ENCODE measurements around the gene EEPD1.
A peak's percentile ranks its signal among the peaks of the same experiment; 100 is the strongest.
"Not testable (repeated sequence)": the region's sequence is repeated elsewhere in the genome, so short reads cannot be mapped to it uniquely, and the experiment has no call there.

EEPD1 gene

DNA sequence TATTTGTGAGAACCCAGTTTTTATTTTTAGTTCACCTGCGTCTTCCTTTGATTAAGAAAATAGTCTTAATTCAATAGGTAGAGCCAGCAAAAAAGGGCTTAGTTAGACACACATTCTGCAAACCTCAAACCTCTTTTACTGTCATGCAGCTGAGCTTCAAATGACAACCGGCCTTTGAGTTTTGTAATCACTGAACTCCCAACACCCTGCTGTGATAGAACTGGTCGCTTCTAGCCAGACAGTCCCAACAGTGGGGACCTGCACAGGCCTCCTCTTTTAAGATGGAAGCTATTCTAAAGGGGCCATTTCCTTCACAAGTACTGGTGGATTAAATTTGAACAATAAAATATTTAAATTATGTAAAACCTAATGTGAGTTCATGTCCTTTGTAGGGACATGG lies 90.3 kb downstream of the EEPD1 start:
- not testable (repeated sequence) for H3K9ac ChIP-seq (ENCODE audit: low read length in 5 of 5); H3K4me3 ChIP-seq (ENCODE audit: low read depth in 1 of 5, low read length in 5 of 5); H3K9me3 ChIP-seq (ENCODE audit: control insufficient read depth in 5 of 5, low read length in 5 of 5); H3K27ac ChIP-seq (ENCODE audit: low read depth, low read length); H3K27me3 ChIP-seq (ENCODE audit: control insufficient read depth in 5 of 5, insufficient read depth in 4 of 5, low read length in 5 of 5)
- Histone ChIP-seq H3K4me1 (ENCODE audit: control insufficient read depth in 5 of 5, insufficient read depth in 5 of 5, low read length in 5 of 5) (peaks cover 3 to 20% (median 10%) of the 10 kb centered on the region in 5 donors), H3K36me3 (ENCODE audit: control insufficient read depth in 5 of 5, insufficient read depth in 5 of 5, low read length in 5 of 5) (peaks cover 0 to 30% (median 23%) of the 10 kb centered on the region in 5 donors)

DNA sequence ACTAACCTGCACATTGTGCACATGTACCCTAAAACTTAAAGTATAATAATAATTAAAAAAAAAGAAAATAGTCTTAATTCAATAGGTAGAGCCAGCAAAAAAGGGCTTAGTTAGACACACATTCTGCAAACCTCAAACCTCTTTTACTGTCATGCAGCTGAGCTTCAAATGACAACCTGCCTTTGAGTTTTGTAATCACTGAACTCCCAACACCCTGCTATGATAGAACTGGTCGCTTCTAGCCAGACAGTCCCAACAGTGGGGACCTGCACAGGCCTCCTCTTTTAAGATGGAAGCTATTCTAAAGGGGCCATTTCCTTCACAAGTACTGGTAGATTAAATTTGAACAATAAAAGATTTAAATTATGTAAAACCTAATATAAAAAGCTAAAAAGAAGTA lies 90.9 kb downstream of the EEPD1 start:
- not testable (repeated sequence) for H3K27ac ChIP-seq (ENCODE audit: low read depth, low read length); H3K27me3 ChIP-seq (ENCODE audit: control insufficient read depth in 5 of 5, insufficient read depth in 4 of 5, low read length in 5 of 5); H3K4me3 ChIP-seq (ENCODE audit: low read depth in 1 of 5, low read length in 5 of 5); H3K9ac ChIP-seq (ENCODE audit: low read length in 5 of 5); H3K9me3 ChIP-seq (ENCODE audit: control insufficient read depth in 5 of 5, low read length in 5 of 5)
- Histone ChIP-seq H3K36me3 (ENCODE audit: control insufficient read depth in 5 of 5, insufficient read depth in 5 of 5, low read length in 5 of 5) (peaks cover 0 to 26% (median 21%) of the 10 kb centered on the region in 5 donors), H3K4me1 (ENCODE audit: control insufficient read depth in 5 of 5, insufficient read depth in 5 of 5, low read length in 5 of 5) (peaks cover 3 to 20% (median 10%) of the 10 kb centered on the region in 5 donors)

DNA sequence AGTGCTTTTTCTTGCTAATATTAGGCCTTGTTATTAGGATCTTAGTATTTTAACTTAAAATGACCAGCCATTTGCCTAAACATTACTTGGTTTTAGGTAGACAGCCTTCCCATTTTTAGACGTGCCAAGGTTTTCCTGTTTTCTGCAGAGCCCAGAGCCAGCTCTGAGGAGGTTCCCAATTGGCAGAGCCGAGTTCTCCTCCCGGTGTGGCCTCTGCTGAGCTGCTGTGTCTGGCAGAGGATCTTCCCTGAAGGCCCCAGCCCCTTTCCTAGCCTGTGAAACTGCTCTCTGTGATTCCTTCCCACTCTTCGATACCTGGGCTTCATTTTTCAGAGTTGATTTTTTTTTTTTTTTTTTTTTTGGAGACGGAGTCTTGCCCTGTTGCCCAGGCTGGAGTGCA lies 91.4 kb downstream of the EEPD1 start:
- H3K27me3 ChIP-seq (ENCODE audit: control insufficient read depth in 5 of 5, insufficient read depth in 4 of 5, low read length in 5 of 5) = no peaks in the 10 kb centered on the region
- H3K4me1 ChIP-seq (ENCODE audit: control insufficient read depth in 5 of 5, insufficient read depth in 5 of 5, low read length in 5 of 5) = peaks cover 3 to 20% (median 10%) of the 10 kb centered on the region in 5 donors
- H3K4me3 ChIP-seq (ENCODE audit: low read depth in 1 of 5, low read length in 5 of 5) = no peak overlapping the region
- H3K27ac ChIP-seq (ENCODE audit: low read depth, low read length) = no peak overlapping the region
- H3K9me3 ChIP-seq (ENCODE audit: control insufficient read depth in 5 of 5, low read length in 5 of 5) = no peaks in the 10 kb centered on the region
- H3K9ac ChIP-seq (ENCODE audit: low read length in 5 of 5) = no peak overlapping the region
- H3K36me3 ChIP-seq (ENCODE audit: control insufficient read depth in 5 of 5, insufficient read depth in 5 of 5, low read length in 5 of 5) = peaks cover 0 to 22% (median 16%) of the 10 kb centered on the region in 5 donors

DNA sequence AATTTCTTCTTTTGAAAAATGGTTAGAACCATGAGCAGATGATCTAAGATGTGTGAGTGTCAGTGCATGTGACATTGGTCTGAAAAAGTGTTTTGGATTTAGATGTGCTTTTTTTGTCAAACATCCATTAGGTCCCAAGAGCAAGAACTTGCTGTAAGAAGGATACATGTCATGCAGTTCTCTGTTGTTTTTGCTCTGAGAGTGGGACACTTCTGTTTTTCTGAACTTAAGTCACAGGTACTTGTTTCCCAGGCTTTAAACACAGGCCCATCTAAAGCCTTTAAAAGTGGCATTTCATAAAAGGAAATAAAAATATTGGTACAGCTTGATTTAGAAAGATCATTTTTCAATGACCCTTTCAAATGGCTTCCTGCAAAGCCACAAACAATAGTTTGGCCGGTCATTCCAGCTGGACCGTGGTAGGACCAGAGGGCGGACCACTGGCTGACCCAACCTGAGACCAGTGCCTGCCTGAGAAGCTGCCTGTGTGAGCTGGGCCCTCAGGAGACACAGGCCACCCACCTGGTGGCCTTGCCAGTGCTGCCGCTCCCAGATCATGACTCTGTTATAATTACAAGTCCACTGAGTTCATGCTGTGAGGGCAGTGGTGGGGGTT lies 92.7 kb downstream of the EEPD1 start:
- Histone ChIP-seq H3K36me3 (ENCODE audit: control insufficient read depth in 5 of 5, insufficient read depth in 5 of 5, low read length in 5 of 5) (peaks cover 0 to 11% (median 8%) of the 10 kb centered on the region in 5 donors), H3K4me3 (ENCODE audit: low read depth in 1 of 5, low read length in 5 of 5) (no peak overlapping the region), H3K27ac (ENCODE audit: low read depth, low read length) (peak overlapping the region; percentile 27), H3K9ac (ENCODE audit: low read length in 5 of 5) (peak overlapping the region in 3 of 5 donors; percentile 3 to 33 (median 25)), H3K4me1 (ENCODE audit: control insufficient read depth in 5 of 5, insufficient read depth in 5 of 5, low read length in 5 of 5) (peaks cover 3 to 20% (median 10%) of the 10 kb centered on the region in 5 donors), H3K27me3 (ENCODE audit: control insufficient read depth in 5 of 5, insufficient read depth in 4 of 5, low read length in 5 of 5) (no peaks in the 10 kb centered on the region), H3K9me3 (ENCODE audit: control insufficient read depth in 5 of 5, low read length in 5 of 5) (no peaks in the 10 kb centered on the region)

DNA sequence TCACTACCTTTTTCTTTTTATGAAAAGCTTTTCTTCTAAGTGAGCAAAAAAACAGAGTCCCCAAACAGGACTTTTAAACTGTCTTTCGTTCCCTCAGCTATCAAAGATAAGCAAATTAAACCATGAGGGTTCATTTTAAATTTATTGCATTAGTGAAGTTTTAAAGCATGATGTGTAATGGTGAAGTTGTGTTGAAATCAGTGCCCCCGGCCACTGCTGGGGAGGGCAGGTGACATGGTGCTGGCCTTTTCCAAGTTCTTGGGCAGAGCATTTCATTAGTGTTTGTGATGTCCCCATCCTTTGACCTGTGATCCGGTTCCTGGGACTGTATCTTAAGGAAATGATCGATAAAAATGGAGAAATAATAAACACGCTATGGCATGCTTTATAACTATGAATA lies 96.0 kb downstream of the EEPD1 start:
- H3K4me1 ChIP-seq (ENCODE audit: control insufficient read depth in 5 of 5, insufficient read depth in 5 of 5, low read length in 5 of 5) = peaks cover 3 to 20% (median 10%) of the 10 kb centered on the region in 5 donors
- peaks cover 0 to 4% (median 3%) of the 10 kb centered on the region in 5 donors for H3K9me3 ChIP-seq (ENCODE audit: control insufficient read depth in 5 of 5, low read length in 5 of 5)
- H3K27ac ChIP-seq (ENCODE audit: low read depth, low read length) = no peak overlapping the region
- H3K36me3 ChIP-seq (ENCODE audit: control insufficient read depth in 5 of 5, insufficient read depth in 5 of 5, low read length in 5 of 5) = peaks cover 0 to 6% (median 2%) of the 10 kb centered on the region in 5 donors
- no peak overlapping the region for H3K4me3 ChIP-seq (ENCODE audit: low read depth in 1 of 5, low read length in 5 of 5)
- no peak overlapping the region for H3K9ac ChIP-seq (ENCODE audit: low read length in 5 of 5)
- H3K27me3 ChIP-seq (ENCODE audit: control insufficient read depth in 5 of 5, insufficient read depth in 4 of 5, low read length in 5 of 5) = no peaks in the 10 kb centered on the region

DNA sequence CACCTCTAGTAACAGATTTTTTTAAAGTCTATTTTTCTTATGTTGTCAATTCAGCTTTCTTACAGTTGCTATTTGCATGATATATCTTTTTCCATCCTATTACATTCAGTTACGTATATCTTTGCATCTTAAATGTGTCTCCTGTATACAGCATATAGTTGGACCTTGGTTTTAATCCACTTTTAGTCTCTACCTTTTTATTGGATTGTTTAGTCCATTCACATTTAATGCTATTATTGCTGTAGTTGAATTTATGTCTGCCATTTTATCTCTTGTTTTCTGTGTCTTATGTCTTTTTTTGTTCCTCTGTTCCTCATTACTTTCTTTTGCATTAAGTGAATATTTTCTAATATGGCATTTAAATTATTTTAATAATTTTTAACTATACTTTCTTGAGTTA lies 100.6 kb downstream of the EEPD1 start:
- no peaks in the 10 kb centered on the region for H3K27me3 ChIP-seq (ENCODE audit: control insufficient read depth in 5 of 5, insufficient read depth in 4 of 5, low read length in 5 of 5)

DNA sequence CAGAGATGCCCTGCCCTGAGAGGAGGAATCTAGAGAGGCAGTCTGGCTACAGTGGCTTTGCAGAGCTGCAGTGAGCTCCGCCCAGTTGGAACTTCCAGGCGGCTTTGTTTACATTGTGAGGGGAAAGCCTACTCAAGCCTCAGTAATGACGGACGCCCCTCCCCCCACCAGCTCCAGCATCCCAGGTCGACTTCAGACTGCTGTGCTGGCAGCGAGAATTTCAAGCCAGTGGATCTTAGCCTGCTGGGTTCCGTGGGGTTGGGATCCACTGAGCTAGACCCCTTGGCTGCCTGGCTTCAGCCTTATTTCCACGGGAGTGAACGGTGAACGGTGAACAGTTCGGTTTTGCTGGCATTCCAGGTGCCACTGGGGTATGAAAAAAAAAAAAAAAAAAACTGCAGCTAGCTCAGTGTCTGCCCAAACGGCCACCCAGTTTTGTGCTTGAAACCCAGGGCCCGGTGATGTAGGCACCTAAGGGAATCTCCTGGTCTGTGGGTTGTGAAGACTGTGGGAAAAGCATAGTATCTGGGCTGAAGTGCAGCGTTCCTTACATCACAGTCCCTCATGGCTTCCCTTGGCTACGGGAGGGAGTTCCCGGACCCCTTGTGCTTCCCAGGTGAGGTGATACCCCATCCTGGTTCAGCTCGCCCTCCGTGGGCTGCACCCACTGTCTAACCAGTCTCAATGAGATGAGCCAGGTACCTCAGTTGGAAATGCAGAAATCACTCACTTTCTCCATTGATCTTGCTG lies 105.6 kb downstream of the EEPD1 start:
- not testable (repeated sequence) for H3K27ac ChIP-seq (ENCODE audit: low read depth, low read length); H3K27me3 ChIP-seq (ENCODE audit: control insufficient read depth in 5 of 5, insufficient read depth in 4 of 5, low read length in 5 of 5); H3K36me3 ChIP-seq (ENCODE audit: control insufficient read depth in 5 of 5, insufficient read depth in 5 of 5, low read length in 5 of 5); H3K9ac ChIP-seq (ENCODE audit: low read length in 5 of 5); H3K4me3 ChIP-seq (ENCODE audit: low read depth in 1 of 5, low read length in 5 of 5); H3K9me3 ChIP-seq (ENCODE audit: control insufficient read depth in 5 of 5, low read length in 5 of 5)
- peaks cover 12 to 40% (median 37%) of the 10 kb centered on the region in 5 donors for H3K4me1 ChIP-seq (ENCODE audit: control insufficient read depth in 5 of 5, insufficient read depth in 5 of 5, low read length in 5 of 5)

More for the DNA sequence above, 100.6 kb downstream of the EEPD1 start:
- no peak overlapping the region for H3K27ac ChIP-seq (ENCODE audit: low read depth, low read length)
- H3K4me3 ChIP-seq (ENCODE audit: low read depth in 1 of 5, low read length in 5 of 5) = no peak overlapping the region
- no peak overlapping the region for H3K9ac ChIP-seq (ENCODE audit: low read length in 5 of 5)
- H3K9me3 ChIP-seq (ENCODE audit: control insufficient read depth in 5 of 5, low read length in 5 of 5) = peaks cover 0 to 4% (median 3%) of the 10 kb centered on the region in 5 donors
- peaks cover 0 to 2% (median 0%) of the 10 kb centered on the region in 5 donors for H3K36me3 ChIP-seq (ENCODE audit: control insufficient read depth in 5 of 5, insufficient read depth in 5 of 5, low read length in 5 of 5)
- H3K4me1 ChIP-seq (ENCODE audit: control insufficient read depth in 5 of 5, insufficient read depth in 5 of 5, low read length in 5 of 5) = peaks cover 0 to 6% (median 4%) of the 10 kb centered on the region in 5 donors

DNA sequence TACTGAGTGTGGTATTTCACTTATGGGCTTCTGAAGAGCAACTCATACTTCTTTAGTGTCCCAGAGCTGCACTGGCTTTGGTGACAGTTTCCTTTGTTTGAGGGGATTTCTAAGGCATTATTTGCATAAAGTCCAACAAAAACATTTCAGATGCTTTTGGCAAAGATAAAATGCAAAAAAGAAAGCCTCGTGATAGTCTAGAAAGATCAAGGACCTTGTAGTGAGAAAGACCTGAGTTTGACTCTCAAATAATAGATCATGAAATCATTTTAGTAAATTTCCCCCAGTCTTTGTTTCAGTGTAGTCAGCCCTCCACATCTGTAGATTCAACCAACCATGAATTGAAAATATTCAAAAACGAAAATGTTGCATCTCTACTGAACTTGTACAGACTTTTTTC lies 107.4 kb downstream of the EEPD1 start:
- Histone ChIP-seq H3K9me3 (ENCODE audit: control insufficient read depth in 5 of 5, low read length in 5 of 5) (no peaks in the 10 kb centered on the region), H3K27ac (ENCODE audit: low read depth, low read length) (no peak overlapping the region), H3K4me3 (ENCODE audit: low read depth in 1 of 5, low read length in 5 of 5) (no peak overlapping the region), H3K36me3 (ENCODE audit: control insufficient read depth in 5 of 5, insufficient read depth in 5 of 5, low read length in 5 of 5) (no peaks in the 10 kb centered on the region), H3K9ac (ENCODE audit: low read length in 5 of 5) (no peak overlapping the region), H3K27me3 (ENCODE audit: control insufficient read depth in 5 of 5, insufficient read depth in 4 of 5, low read length in 5 of 5) (no peaks in the 10 kb centered on the region), H3K4me1 (ENCODE audit: control insufficient read depth in 5 of 5, insufficient read depth in 5 of 5, low read length in 5 of 5) (peaks cover 12 to 58% (median 54%) of the 10 kb centered on the region in 5 donors)

DNA sequence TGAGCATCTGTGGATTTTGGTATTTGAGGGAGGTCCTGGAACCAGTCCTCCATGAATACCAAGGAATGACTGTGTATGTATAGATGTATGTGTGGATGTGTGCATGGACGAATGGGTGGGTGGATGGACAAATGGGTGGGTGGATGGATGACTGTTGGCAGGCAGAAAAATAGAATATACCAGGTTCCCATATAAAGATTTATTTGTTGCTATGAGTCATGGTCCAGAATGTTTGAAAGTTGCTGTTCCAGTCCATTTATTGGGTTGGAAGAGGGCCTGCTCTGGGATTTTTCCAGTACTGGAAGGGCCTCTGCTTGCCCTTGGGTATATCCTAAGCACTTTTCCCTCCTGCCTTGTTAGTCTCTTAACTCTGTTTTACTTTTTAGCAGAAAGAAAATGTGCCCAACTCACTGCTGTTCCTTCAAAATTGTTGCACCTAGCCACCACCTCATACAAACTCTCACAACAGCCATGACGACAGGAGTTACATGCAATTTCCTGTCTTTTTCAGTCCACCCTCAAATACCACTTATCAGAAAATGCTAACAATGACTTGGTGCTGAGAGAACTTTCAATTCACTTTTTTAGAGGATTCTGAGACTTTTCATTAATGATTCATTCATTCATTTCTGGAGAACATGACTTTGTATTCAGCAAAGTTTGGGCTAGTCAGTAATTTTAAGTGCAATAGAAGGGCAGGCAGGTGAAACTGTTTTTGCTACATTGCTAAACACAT lies 108.1 kb downstream of the EEPD1 start:
- H3K27me3 ChIP-seq (ENCODE audit: control insufficient read depth in 5 of 5, insufficient read depth in 4 of 5, low read length in 5 of 5) = no peaks in the 10 kb centered on the region
- peaks cover 0 to under 1% (median 0%) of the 10 kb centered on the region in 5 donors for H3K36me3 ChIP-seq (ENCODE audit: control insufficient read depth in 5 of 5, insufficient read depth in 5 of 5, low read length in 5 of 5)
- peak overlapping the region in 1 of 5 donors; percentile 13 for H3K9ac ChIP-seq (ENCODE audit: low read length in 5 of 5)
- H3K4me3 ChIP-seq (ENCODE audit: low read depth in 1 of 5, low read length in 5 of 5) = no peak overlapping the region
- no peaks in the 10 kb centered on the region for H3K9me3 ChIP-seq (ENCODE audit: control insufficient read depth in 5 of 5, low read length in 5 of 5)
- H3K4me1 ChIP-seq (ENCODE audit: control insufficient read depth in 5 of 5, insufficient read depth in 5 of 5, low read length in 5 of 5) = peaks cover 12 to 65% (median 61%) of the 10 kb centered on the region in 5 donors
- peak overlapping the region; percentile 51 for H3K27ac ChIP-seq (ENCODE audit: low read depth, low read length)
